Naive thymus-derived CD4-positive, alpha-beta T cell (primary cell): Measurements from ENCODE around the gene LMX1A. TPM values are rescaled to one million over a fixed set of nuclear protein-coding genes. Genes with fewer than 3 reads are reported as not detected.

Experiments
- ATAC-seq: fragments of 150-1000 bp; cut with Tn5 transposase; 2 replicates; pipeline ENCODE4 v1.10.0; 2021; ENCODE audit warnings: mild to moderate bottlenecking, moderate library complexity
- CTCF ChIA-PET: fragments of 350-600 bp; sonication (Branson Sonifier 250); formaldehyde crosslinking; loops from one replicate; lab custom pipeline; 2021; ENCODE audit warnings: antibody characterized with exemption; lab: Charles Lee
- POLR2A ChIA-PET: fragments of 350-600 bp; sonication (Branson Sonifier 250); formaldehyde crosslinking; loops from one replicate; lab custom pipeline; 2021; ENCODE audit warnings: antibody characterized with exemption, inconsistent platforms; lab: Charles Lee
- DNase-seq, 9 donors: peaks; one replicate each; pipeline versions ENCODE4 v3.0.0 to v3.0.0-alpha.2; 2020 to 2022; ENCODE audit warnings: mixed read lengths in 1 of 9
- H3K27ac ChIP-seq: one replicate; pipeline ENCODE4 v1.7.0; 2013; ENCODE audit warnings: mild to moderate bottlenecking, low read depth, low read length, moderate library complexity
- H3K27me3 ChIP-seq, 2 donors: one replicate each; pipeline ENCODE4 v1.7.0; 2013; ENCODE audit warnings: low read length in 2 of 2, mild to moderate bottlenecking in 2 of 2, moderate library complexity in 2 of 2; ENCODE audit not compliant: control insufficient read depth in 2 of 2, insufficient read depth in 2 of 2
- H3K36me3 ChIP-seq, 3 experiments: 1 replicate in 2 of 3; 2 replicates in 1 of 3; pipeline ENCODE4 v1.7.0; 2013; ENCODE audit warnings: low read length in 3 of 3, mild to moderate bottlenecking in 3 of 3, moderate library complexity in 1 of 3; ENCODE audit not compliant: insufficient read depth in 3 of 3, control insufficient read depth in 2 of 3
- H3K4me1 ChIP-seq, 2 donors: one replicate each; pipeline ENCODE4 v1.7.0; 2013; ENCODE audit warnings: low read length in 2 of 2, mild to moderate bottlenecking in 2 of 2, moderate library complexity in 1 of 2; ENCODE audit not compliant: control insufficient read depth in 2 of 2, insufficient read depth in 2 of 2
- H3K4me3 ChIP-seq: 2 replicates; pipeline ENCODE4 v1.7.0; 2013; ENCODE audit warnings: mild to moderate bottlenecking, low read length
- H3K9me3 ChIP-seq, 3 experiments: 1 replicate in 2 of 3; 2 replicates in 1 of 3; pipeline ENCODE4 v1.7.0; 2013; ENCODE audit warnings: low read length in 3 of 3; ENCODE audit not compliant: control insufficient read depth in 2 of 3
- H3K27ac Mint-ChIP-seq, 9 donors: one replicate each; pipeline ENCODE4 v1.8.0; 2020 to 2022; ENCODE audit warnings: mixed read lengths in 9 of 9, mild to moderate bottlenecking in 8 of 9, moderate library complexity in 5 of 9, inconsistent platforms in 2 of 9
- H3K27me3 Mint-ChIP-seq, 5 donors: one replicate each; pipeline ENCODE4 v1.8.0; 2021 to 2022; ENCODE audit warnings: mixed read lengths in 5 of 5, mild to moderate bottlenecking in 1 of 5
- H3K36me3 Mint-ChIP-seq, 5 donors: one replicate each; pipeline ENCODE4 v1.8.0; 2020 to 2022; ENCODE audit warnings: mixed read lengths in 5 of 5, mild to moderate bottlenecking in 3 of 5, inconsistent platforms in 1 of 5
- H3K4me1 Mint-ChIP-seq, 7 donors: one replicate each; pipeline ENCODE4 v1.8.0; 2020 to 2022; ENCODE audit warnings: mixed read lengths in 7 of 7, mild to moderate bottlenecking in 3 of 7, inconsistent platforms in 1 of 7
- H3K4me3 Mint-ChIP-seq, 10 donors: one replicate each; pipeline ENCODE4 v1.8.0; 2020 to 2022; ENCODE audit warnings: mild to moderate bottlenecking in 10 of 10, mixed read lengths in 10 of 10, moderate library complexity in 6 of 10, inconsistent platforms in 2 of 10
- H3K9me3 Mint-ChIP-seq, 11 donors: one replicate each; pipeline ENCODE4 v1.8.0; 2020 to 2022; ENCODE audit warnings: mixed read lengths in 11 of 11, mild to moderate bottlenecking in 4 of 11, inconsistent platforms in 1 of 11, moderate library complexity in 1 of 11
- intact Hi-C, 2 donors: fragments of 100-400 bp; cut with micrococcal nuclease; formaldehyde crosslinking; loops; one replicate each; pipeline ENCODE4 v1.15.1; 2023
- polyA plus RNA-seq, 2 donors: library from polyadenylated mRNA; unstranded; fragments of 300-500 nt; fragmentation: Illumina TruSeq; gene quantifications; one replicate each; pipeline ENCODE4 v1.2.3, GENCODE V29; 2021
- total RNA-seq, 6 experiments: library from RNA in 5 of 6; stranded (reverse) in 5 of 6; gene quantifications; 1 replicate in 5 of 6; 2 replicates in 1 of 6; pipeline ENCODE4 v1.2.3 and lab custom pipeline; 2021 to 2026

The LMX1A gene
- total and polyA plus RNA-seq, 7 experiments from 2014 or later = not detected

GRCh38 chr1:165355139-165355976, 1.2 kb downstream of the LMX1A start:
- H3K27ac Mint-ChIP-seq = peak overlapping the region in 1 of 9 donors; percentile 43
- peaks cover 72 to 91% (median 78%) of the 10 kb centered on the region in 5 donors for H3K27me3 Mint-ChIP-seq
- H3K4me1 Mint-ChIP-seq = peaks cover 0 to 25% (median 11%) of the 10 kb centered on the region in 7 donors
- Histone ChIP-seq H3K27me3 (peaks cover 0 to 4% of the 10 kb centered on the region in 2 donors), H3K4me3 (no peak overlapping the region), H3K27ac (no peak overlapping the region), H3K36me3 (no peaks in the 10 kb centered on the region), H3K9me3 (no peaks in the 10 kb centered on the region), H3K4me1 (no peaks in the 10 kb centered on the region)
- ChIA-PET CTCF (interaction anchor here (1.3 kb wide), 1 partner anchor 12 kb away, joined by 6 read pairs; no protein-coding TSS in a partner anchor), POLR2A (no interaction called here)
- DNase-seq = no peak
- no peaks in the 10 kb centered on the region for H3K36me3 Mint-ChIP-seq
- no peak for ATAC-seq
- H3K9me3 Mint-ChIP-seq = peaks cover 0 to 2% (median 0%) of the 10 kb centered on the region in 11 donors
- intact Hi-C loops = no loop called here
- H3K4me3 Mint-ChIP-seq = peak overlapping the region in 3 of 10 donors; percentile 15 to 37 (median 31)

GRCh38 chr1:165354739-165355138, 1.8 kb downstream of the LMX1A start:
- Mint-ChIP-seq H3K9me3 (peaks cover 0 to 2% (median 0%) of the 10 kb centered on the region in 11 donors), H3K27ac (peak overlapping the region in 1 of 9 donors; percentile 43), H3K27me3 (peaks cover 72 to 91% (median 78%) of the 10 kb centered on the region in 5 donors), H3K4me1 (peaks cover 0 to 25% (median 11%) of the 10 kb centered on the region in 7 donors), H3K36me3 (no peaks in the 10 kb centered on the region), H3K4me3 (peak overlapping the region in 2 of 10 donors; percentile 37 to 48)
- no peak overlapping the region for H3K4me3 ChIP-seq
- intact Hi-C loops = no loop called here
- DNase-seq (no peak), ATAC-seq (no peak)
- CTCF ChIA-PET = interaction anchor here (1.3 kb wide), 1 partner anchor 12 kb away, joined by 6 read pairs; no protein-coding TSS in a partner anchor
- POLR2A ChIA-PET = no interaction called here
- H3K9me3 ChIP-seq = no peaks in the 10 kb centered on the region
- no peak overlapping the region for H3K27ac ChIP-seq
- H3K36me3 ChIP-seq = no peaks in the 10 kb centered on the region
- H3K4me1 ChIP-seq = no peaks in the 10 kb centered on the region
- peaks cover 0 to 4% of the 10 kb centered on the region in 2 donors for H3K27me3 ChIP-seq

DNA sequence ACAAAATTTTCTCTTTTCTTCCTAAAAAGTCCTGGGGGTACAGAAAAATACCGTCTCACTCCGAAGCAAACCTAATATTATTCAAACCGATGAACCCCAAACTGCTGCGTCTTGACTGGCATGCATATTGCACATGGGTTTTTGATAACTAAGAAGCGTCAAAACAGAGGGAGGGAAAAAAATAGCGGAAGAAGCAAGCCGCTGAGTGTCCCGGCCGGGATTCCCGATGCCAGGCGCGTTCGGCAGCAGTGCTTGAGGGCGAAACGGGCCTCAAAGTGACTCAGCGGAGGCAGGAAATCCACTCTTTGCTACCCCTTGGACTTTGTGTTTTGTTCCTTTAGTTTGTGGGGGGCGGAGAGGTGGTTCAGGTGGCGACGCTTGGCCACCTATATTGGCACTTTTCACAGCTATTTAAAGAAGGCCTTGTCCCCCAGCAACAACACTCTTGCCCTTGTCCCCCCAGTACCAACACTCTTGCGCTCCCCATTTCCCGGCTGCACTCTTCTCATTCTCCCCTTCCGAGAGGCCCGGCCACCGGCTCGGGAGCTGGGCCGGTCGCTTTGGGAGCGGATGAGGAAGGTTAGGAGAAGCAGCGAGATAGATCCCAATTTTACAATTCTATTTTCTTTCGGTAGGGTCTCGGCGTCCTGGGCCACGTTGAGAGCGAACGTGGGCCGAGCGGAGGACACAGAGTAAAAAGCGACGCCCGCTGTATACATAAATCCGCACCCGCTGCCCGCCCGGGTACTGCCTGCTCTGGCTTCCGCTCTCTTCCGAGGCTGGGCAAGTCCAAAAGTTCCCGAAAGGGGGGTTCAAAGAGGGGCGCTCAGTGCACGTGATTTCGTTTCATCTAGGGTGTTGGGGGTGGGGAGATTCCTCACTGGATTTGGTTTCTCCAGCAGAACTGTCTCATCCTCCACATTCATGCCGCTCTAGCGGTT, 2.5 kb downstream of the LMX1A start:
- no peaks in the 10 kb centered on the region for H3K36me3 Mint-ChIP-seq
- peak overlapping the region in 2 of 10 donors; percentile 4 to 48 for H3K4me3 Mint-ChIP-seq
- ChIA-PET CTCF (interaction anchor here (1.3 kb wide), 1 partner anchor 13 kb away, joined by 6 read pairs; no protein-coding TSS in a partner anchor), POLR2A (no interaction called here)
- DNase-seq (no peak), ATAC-seq (no peak)
- H3K27ac ChIP-seq = no peak overlapping the region
- peaks cover 72 to 91% (median 80%) of the 10 kb centered on the region in 5 donors for H3K27me3 Mint-ChIP-seq
- intact Hi-C loops = no loop called here
- peaks cover 0 to 2% (median 0%) of the 10 kb centered on the region in 11 donors for H3K9me3 Mint-ChIP-seq
- H3K4me1 ChIP-seq = no peaks in the 10 kb centered on the region
- H3K27ac Mint-ChIP-seq = peak overlapping the region in 1 of 9 donors; percentile 62
- H3K4me3 ChIP-seq = no peak overlapping the region
- H3K4me1 Mint-ChIP-seq = peaks cover 0 to 25% (median 11%) of the 10 kb centered on the region in 7 donors
- H3K36me3 ChIP-seq = no peaks in the 10 kb centered on the region
- H3K27me3 ChIP-seq = peaks cover 0 to 4% of the 10 kb centered on the region in 2 donors
- no peaks in the 10 kb centered on the region for H3K9me3 ChIP-seq

DNA sequence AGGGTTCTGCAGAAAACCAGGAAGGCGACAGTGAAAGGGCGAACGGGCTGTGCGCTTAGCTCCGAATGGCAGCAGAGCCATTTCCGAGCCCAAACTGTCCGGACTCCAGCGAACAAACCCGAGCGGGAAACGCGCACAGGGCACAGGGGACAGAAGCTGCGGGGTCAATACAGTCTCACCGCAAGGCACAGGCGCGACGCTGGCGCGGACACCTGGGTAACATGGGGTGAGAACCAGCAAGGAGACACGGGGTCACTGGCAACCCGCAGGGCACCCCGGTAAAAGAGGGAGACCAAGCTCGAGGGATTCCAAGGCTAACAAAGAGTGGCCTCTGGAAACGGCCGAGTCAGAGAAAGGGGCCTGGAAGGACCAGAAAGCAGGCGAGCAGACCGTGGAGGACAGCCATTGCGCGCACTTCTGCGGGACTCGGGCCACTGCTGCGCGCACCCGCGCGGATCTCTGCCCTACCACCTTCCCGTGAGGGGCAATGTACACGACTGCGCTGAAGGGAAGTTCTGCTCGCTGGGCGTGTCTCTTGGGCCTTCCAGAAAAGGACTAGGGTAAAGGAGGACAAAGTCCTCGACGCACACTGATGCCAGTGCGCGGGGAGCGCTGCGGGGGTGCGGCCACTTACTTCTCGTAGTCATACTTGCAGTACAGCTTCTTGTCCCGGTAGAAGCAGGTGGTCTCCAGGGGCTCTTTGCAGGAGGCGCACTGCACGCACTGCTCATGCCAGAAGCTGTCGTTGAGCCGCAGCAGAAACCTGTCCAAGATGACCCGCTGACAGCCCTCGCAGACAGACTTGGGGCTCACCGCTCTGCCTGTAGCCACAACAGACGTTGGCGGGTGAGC, 3.8 kb downstream of the LMX1A start:
- no peaks in the 10 kb centered on the region for H3K36me3 Mint-ChIP-seq
- H3K4me3 Mint-ChIP-seq = peak overlapping the region in 1 of 10 donors; percentile 33
- H3K4me1 Mint-ChIP-seq = peaks cover 0 to 25% (median 11%) of the 10 kb centered on the region in 7 donors
- POLR2A ChIA-PET = no interaction called here
- DNase-seq = no peak
- Histone ChIP-seq H3K9me3 (no peaks in the 10 kb centered on the region), H3K27ac (no peak overlapping the region), H3K36me3 (no peaks in the 10 kb centered on the region), H3K4me1 (no peaks in the 10 kb centered on the region), H3K27me3 (peaks cover 0 to 1% of the 10 kb centered on the region in 2 donors), H3K4me3 (no peak overlapping the region)
- no peak for ATAC-seq
- CTCF ChIA-PET = no interaction called here
- intact Hi-C loops = no loop called here
- H3K27ac Mint-ChIP-seq = peak overlapping the region in 1 of 9 donors; percentile 70
- peaks cover 0 to 2% (median 0%) of the 10 kb centered on the region in 11 donors for H3K9me3 Mint-ChIP-seq
- H3K27me3 Mint-ChIP-seq = peaks cover 75 to 90% (median 79%) of the 10 kb centered on the region in 5 donors

- H3K27ac Mint-ChIP-seq = peak overlapping the region in 1 of 9 donors; percentile 19
- peak overlapping the region in 1 of 10 donors; percentile 33 for H3K4me3 Mint-ChIP-seq
- CTCF ChIA-PET = no interaction called here
- no peaks in the 10 kb centered on the region for H3K36me3 ChIP-seq
- H3K27ac ChIP-seq = no peak overlapping the region
- H3K27me3 Mint-ChIP-seq = peaks cover 74 to 89% (median 79%) of the 10 kb centered on the region in 5 donors
- no peak for DNase-seq
- no peaks in the 10 kb centered on the region for H3K9me3 ChIP-seq
- H3K36me3 Mint-ChIP-seq = no peaks in the 10 kb centered on the region
- H3K27me3 ChIP-seq = no peaks in the 10 kb centered on the region
- ATAC-seq = no peak
- POLR2A ChIA-PET = interaction anchor here (0.6 kb wide), 1 partner anchor 14 kb away, joined by 3 read pairs; no protein-coding TSS in a partner anchor
- no peaks in the 10 kb centered on the region for H3K4me1 ChIP-seq
- no peak overlapping the region for H3K4me3 ChIP-seq
- peaks cover 0 to 2% (median 0%) of the 10 kb centered on the region in 11 donors for H3K9me3 Mint-ChIP-seq
- H3K4me1 Mint-ChIP-seq = peaks cover 0 to 25% (median 11%) of the 10 kb centered on the region in 7 donors
- intact Hi-C loops = no loop called here
These were observed 4.6 kb downstream of the LMX1A start for GRCh38 chr1:165351863-165352441.
